ENCODE data around the gene FAM193B. TPM values are rescaled to one million over a fixed set of nuclear protein-coding genes. Genes with fewer than 3 reads are reported as not detected.

FAM193B gene
- total and polyA plus RNA-seq, 9 of the 15 experiments (the other 6 are each of a cell fraction or from before 2014, with no cell fraction given): 4.4 to 76.4 (median 37.3) TPM

DNA sequence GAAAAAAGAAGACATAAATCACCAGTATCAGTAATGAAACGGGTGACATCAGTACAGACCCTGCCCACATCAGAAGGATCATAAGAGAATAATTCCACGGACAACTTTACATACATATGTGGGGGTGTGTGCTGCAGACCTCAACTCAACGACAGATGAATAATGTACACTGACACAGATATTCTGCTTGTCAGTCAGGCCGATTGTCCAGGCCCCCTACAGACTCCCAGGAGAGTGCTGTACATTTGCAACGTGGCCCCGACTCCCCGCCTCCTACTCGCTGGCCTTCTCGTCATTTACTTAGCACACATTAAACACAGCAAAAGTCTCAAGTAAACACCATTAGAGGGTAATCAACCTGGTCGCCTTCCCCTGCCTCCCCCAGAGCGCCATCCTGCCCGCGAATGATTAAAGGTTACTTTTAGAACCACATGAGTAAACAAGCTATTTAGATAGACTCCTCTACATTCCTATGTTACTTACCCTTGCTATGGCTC lies 34.1 kb upstream of the FAM193B start (continued):
- TF ChIP-seq ZNF217 (CRISPR knock-in tag; IDR thresholded peaks at IDR 0.05): no peak
- no peak for TF ChIP-seq MBD2 (IDR thresholded peaks at IDR 0.05; ENCODE audit: borderline replicate concordance, low read depth)
- TF ChIP-seq, protein P1, sequence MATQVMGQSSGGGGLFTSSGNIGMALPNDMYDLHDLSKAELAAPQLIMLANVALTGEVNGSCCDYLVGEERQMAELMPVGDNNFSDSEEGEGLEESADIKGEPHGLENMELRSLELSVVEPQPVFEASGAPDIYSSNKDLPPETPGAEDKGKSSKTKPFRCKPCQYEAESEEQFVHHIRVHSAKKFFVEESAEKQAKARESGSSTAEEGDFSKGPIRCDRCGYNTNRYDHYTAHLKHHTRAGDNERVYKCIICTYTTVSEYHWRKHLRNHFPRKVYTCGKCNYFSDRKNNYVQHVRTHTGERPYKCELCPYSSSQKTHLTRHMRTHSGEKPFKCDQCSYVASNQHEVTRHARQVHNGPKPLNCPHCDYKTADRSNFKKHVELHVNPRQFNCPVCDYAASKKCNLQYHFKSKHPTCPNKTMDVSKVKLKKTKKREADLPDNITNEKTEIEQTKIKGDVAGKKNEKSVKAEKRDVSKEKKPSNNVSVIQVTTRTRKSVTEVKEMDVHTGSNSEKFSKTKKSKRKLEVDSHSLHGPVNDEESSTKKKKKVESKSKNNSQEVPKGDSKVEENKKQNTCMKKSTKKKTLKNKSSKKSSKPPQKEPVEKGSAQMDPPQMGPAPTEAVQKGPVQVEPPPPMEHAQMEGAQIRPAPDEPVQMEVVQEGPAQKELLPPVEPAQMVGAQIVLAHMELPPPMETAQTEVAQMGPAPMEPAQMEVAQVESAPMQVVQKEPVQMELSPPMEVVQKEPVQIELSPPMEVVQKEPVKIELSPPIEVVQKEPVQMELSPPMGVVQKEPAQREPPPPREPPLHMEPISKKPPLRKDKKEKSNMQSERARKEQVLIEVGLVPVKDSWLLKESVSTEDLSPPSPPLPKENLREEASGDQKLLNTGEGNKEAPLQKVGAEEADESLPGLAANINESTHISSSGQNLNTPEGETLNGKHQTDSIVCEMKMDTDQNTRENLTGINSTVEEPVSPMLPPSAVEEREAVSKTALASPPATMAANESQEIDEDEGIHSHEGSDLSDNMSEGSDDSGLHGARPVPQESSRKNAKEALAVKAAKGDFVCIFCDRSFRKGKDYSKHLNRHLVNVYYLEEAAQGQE (IDR thresholded peaks at IDR 0.05; ENCODE audit: borderline replicate concordance): no peak
- TF ChIP-seq, protein P1 (CRISPR knock-in tag; IDR thresholded peaks at IDR 0.05; ENCODE audit: low read depth): 0 out of 2 replicates have a peak, but pooled peaks have one; percentile 14
- TF ChIP-seq, protein P2, sequence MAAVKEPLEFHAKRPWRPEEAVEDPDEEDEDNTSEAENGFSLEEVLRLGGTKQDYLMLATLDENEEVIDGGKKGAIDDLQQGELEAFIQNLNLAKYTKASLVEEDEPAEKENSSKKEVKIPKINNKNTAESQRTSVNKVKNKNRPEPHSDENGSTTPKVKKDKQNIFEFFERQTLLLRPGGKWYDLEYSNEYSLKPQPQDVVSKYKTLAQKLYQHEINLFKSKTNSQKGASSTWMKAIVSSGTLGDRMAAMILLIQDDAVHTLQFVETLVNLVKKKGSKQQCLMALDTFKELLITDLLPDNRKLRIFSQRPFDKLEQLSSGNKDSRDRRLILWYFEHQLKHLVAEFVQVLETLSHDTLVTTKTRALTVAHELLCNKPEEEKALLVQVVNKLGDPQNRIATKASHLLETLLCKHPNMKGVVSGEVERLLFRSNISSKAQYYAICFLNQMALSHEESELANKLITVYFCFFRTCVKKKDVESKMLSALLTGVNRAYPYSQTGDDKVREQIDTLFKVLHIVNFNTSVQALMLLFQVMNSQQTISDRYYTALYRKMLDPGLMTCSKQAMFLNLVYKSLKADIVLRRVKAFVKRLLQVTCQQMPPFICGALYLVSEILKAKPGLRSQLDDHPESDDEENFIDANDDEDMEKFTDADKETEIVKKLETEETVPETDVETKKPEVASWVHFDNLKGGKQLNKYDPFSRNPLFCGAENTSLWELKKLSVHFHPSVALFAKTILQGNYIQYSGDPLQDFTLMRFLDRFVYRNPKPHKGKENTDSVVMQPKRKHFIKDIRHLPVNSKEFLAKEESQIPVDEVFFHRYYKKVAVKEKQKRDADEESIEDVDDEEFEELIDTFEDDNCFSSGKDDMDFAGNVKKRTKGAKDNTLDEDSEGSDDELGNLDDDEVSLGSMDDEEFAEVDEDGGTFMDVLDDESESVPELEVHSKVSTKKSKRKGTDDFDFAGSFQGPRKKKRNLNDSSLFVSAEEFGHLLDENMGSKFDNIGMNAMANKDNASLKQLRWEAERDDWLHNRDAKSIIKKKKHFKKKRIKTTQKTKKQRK (IDR thresholded peaks at IDR 0.05; ENCODE audit: borderline replicate concordance, low read depth, low read length): no peak
- no peak for TF ChIP-seq RFX7 (CRISPR knock-in tag; IDR thresholded peaks at IDR 0.05)
- no peak for TF ChIP-seq ZNF41 (CRISPR knock-in tag; conservative IDR thresholded peaks at IDR 0.05)
- no peak for TF ChIP-seq NCOA2 (IDR thresholded peaks at IDR 0.05; ENCODE audit: partially characterized antibody in 2 of 2)
- TF ChIP-seq MNT (conservative IDR thresholded peaks at IDR 0.05): peak in 1 of 2 experiments; percentile 55; a peak in 1 of 4 replicates
- no peak for TF ChIP-seq MBD1 (CRISPR knock-in tag; IDR thresholded peaks at IDR 0.05)
- no peak for TF ChIP-seq ARID2 (IDR thresholded peaks at IDR 0.05)
- TF ChIP-seq TAL1 (IDR thresholded peaks at IDR 0.05): 0 out of 2 replicates have a peak, but pooled peaks have one; percentile 26
- TF ChIP-seq CHD4 (IDR thresholded peaks at IDR 0.05; ENCODE audit: insufficient read depth, insufficient replicate concordance, low read depth, low read length, poor library complexity, severe bottlenecking): no peak

All from K562 (cell line).